Umbilical cord (tissue), 2 donors: ENCODE results near the gene STYX. TPM values are rescaled to one million over a fixed set of nuclear protein-coding genes. Genes with fewer than 3 reads are reported as not detected.
"Not testable (repeated sequence)": the region's sequence is repeated elsewhere in the genome, so short reads cannot be mapped to it uniquely, and the experiment has no call there.

Experiments
- DNase-seq: peaks from one replicate; pipeline ENCODE4 v3.0.0-alpha.2; 2015; ENCODE audit warnings: low spot score
- total RNA-seq: library from RNA; depleted of rRNA; stranded (reverse); fragments of >200 nt; gene quantifications from one replicate; pipeline ENCODE4 v1.2.3, GENCODE V29; 2014; ENCODE audit warnings: low replicate concordance; ENCODE audit not compliant: insufficient read depth

STYX gene
- total RNA-seq, 1 donor from 2014 or later: 36.4 TPM

- no peak for DNase-seq
Observed at GRCh38 chr14:52724360-52724644, 5.7 kb upstream of the STYX start.

- DNase-seq: not testable (repeated sequence)
Observed at GRCh38 chr14:52727509-52727908, 2.5 kb upstream of the STYX start.

- DNase-seq: not testable (repeated sequence)
Observed at GRCh38 chr14:52729035-52729434, 931 bp upstream of the STYX start.

GRCh38 chr14:52729585-52729924 is 411 bp upstream of the STYX start:
- no peak for DNase-seq

GRCh38 chr14:52730709-52731111 is 744 bp downstream of the STYX start:
- DNase-seq: peak; percentile 42

- DNase-seq: no peak
Observed at GRCh38 chr14:52733824-52734223, 3.9 kb downstream of the STYX start.

GRCh38 chr14:52735921-52736489 is 6.0 kb downstream of the STYX start:
- DNase-seq: no peak

GRCh38 chr14:52738409-52738808 is 8.4 kb downstream of the STYX start:
- no peak for DNase-seq

- DNase-seq: no peak
Observed at GRCh38 chr14:52740751-52741150, 10.8 kb downstream of the STYX start.

- DNase-seq: no peak
Observed at GRCh38 chr14:52741865-52742264, 11.9 kb downstream of the STYX start.

- no peak for DNase-seq
Observed at GRCh38 chr14:52748647-52749292, 18.8 kb downstream of the STYX start.

- no peak for DNase-seq
Observed at GRCh38 chr14:52755607-52756316, 25.8 kb downstream of the STYX start.

- DNase-seq: no peak
Observed at GRCh38 chr14:52759145-52759544, 29.2 kb downstream of the STYX start.

- not testable (repeated sequence) for DNase-seq
Observed at GRCh38 chr14:52762923-52763322, 33.0 kb downstream of the STYX start.

- no peak for DNase-seq
Observed at GRCh38 chr14:52767058-52767833, 37.3 kb downstream of the STYX start.

GRCh38 chr14:52769887-52770286 is 39.9 kb downstream of the STYX start:
- no peak for DNase-seq

- no peak for DNase-seq
Observed at GRCh38 chr14:52776816-52777215, 46.9 kb downstream of the STYX start.

- no peak for DNase-seq
Observed at GRCh38 chr14:52778702-52779101, 48.7 kb downstream of the STYX start.

- DNase-seq: no peak
Observed at GRCh38 chr14:52780893-52781292, 50.9 kb downstream of the STYX start.

- DNase-seq: no peak
Observed at GRCh38 chr14:52781629-52782028, 51.7 kb downstream of the STYX start.

- no peak for DNase-seq
Observed at GRCh38 chr14:52783206-52783605, 53.2 kb downstream of the STYX start.

- no peak for DNase-seq
Observed at GRCh38 chr14:52786887-52787286, 56.9 kb downstream of the STYX start.

- DNase-seq: no peak
Observed at GRCh38 chr14:52789118-52789517, 59.2 kb downstream of the STYX start.
